ENCODE data around the gene LCE1E. TPM values are rescaled to one million over a fixed set of nuclear protein-coding genes. Genes with fewer than 3 reads are reported as not detected.
A peak's percentile ranks its signal among the peaks of the same experiment; 100 is the strongest.

Gene LCE1E
- total RNA-seq, 1 donor = not detected

- no peak overlapping the region for H3K4me3 ChIP-seq (ENCODE audit: low read depth, low read length)
- TF ChIP-seq CTCF (IDR thresholded peaks at IDR 0.05; ENCODE audit: insufficient read depth, low read length) = no peak
Measured at GRCh38 chr1:152759453-152760173, 26.4 kb upstream of the LCE1E start.

GRCh38 chr1:152760551-152761190 lies 25.4 kb upstream of the LCE1E start:
- no peak overlapping the region for H3K4me3 ChIP-seq (ENCODE audit: low read depth, low read length)
- TF ChIP-seq CTCF (IDR thresholded peaks at IDR 0.05; ENCODE audit: insufficient read depth, low read length) = no peak
- no peak for DNase-seq (ENCODE audit: low read depth)

More at GRCh38 chr1:152759453-152760173, 26.4 kb upstream of the LCE1E start:
- no peak for DNase-seq (ENCODE audit: low read depth)

- H3K4me3 ChIP-seq (ENCODE audit: low read depth, low read length) = no peak overlapping the region
- TF ChIP-seq CTCF (IDR thresholded peaks at IDR 0.05; ENCODE audit: insufficient read depth, low read length) = no peak
- no peak for DNase-seq (ENCODE audit: low read depth)
Measured at GRCh38 chr1:152761609-152762213, 24.3 kb upstream of the LCE1E start.

GRCh38 chr1:152768847-152769533 lies 17.1 kb upstream of the LCE1E start:
- DNase-seq (ENCODE audit: low read depth) = peak; percentile 25

GRCh38 chr1:152770411-152770810 lies 15.6 kb upstream of the LCE1E start:
- DNase-seq (ENCODE audit: low read depth) = no peak
- no peak overlapping the region for H3K4me3 ChIP-seq (ENCODE audit: low read depth, low read length)
- no peak for TF ChIP-seq CTCF (IDR thresholded peaks at IDR 0.05; ENCODE audit: insufficient read depth, low read length)

More at GRCh38 chr1:152768847-152769533, 17.1 kb upstream of the LCE1E start:
- no peak for TF ChIP-seq CTCF (IDR thresholded peaks at IDR 0.05; ENCODE audit: insufficient read depth, low read length)
- no peak overlapping the region for H3K4me3 ChIP-seq (ENCODE audit: low read depth, low read length)

GRCh38 chr1:152774875-152775274 lies 11.2 kb upstream of the LCE1E start, which contains the start of gene LCE1F:
LCE1F (plus strand) TSS chr1:152775140; CDS start chr1:152776372, 1,232 bp downstream.
- no peak for TF ChIP-seq CTCF (IDR thresholded peaks at IDR 0.05; ENCODE audit: insufficient read depth, low read length)
- no peak within 1 kb of the TSS for H3K4me3 ChIP-seq (ENCODE audit: low read depth, low read length)
- no peak for DNase-seq (ENCODE audit: low read depth)
